Breast epithelium (tissue), 3 donors: Measurements from ENCODE around the gene FAM156B.

Experiments
- POLR2A ChIP-seq: fragments of 450-650 bp; IDR thresholded peaks from one replicate; pipeline ENCODE4 v1.6.1; 2016; ENCODE audit warnings: antibody characterized with exemption, mild to moderate bottlenecking, moderate library complexity
- TF ChIP-seq, protein P1 (sequence below), 3 donors: fragments of 450-650 bp; IDR thresholded peaks; one replicate each; pipeline ENCODE4 v1.5.1; 2016 to 2017; ENCODE audit warnings: antibody characterized with exemption in 3 of 3, mild to moderate bottlenecking in 3 of 3, moderate library complexity in 3 of 3

DNA sequence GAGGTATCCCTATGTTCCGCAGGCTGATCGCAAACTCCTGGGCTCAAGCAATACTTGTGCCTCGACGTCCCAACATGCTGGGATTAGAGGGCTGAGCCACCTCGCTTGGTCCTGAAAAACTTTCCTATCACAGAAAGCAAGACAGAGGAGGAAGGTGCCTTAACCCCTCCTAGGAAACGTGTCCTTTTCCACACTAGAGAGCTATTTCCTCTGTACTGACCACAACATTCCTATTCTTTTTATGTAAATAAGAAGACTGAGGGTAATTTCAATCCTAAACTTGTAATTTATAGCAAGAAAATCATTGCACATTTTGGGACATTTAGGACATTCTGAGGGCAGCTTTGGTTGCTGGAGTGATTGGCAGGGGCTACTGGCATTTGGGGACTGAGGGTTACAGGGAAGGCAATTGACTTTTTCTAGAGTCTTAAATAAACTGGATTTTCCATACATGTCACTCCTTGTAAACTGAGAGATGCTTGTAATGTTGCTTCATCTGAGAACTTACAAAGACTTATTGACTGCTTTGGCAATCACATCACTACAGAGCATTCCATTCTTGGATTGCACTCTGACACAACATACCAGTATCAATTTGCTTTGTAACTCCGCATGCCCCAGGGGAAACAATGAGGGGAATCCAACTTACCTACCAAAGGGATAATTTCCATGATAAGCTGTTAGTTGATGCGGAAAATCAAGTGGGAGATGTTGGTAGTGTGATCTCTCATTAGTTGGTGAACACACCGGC lies 44.8 kb upstream of the FAM156B start:
- TF ChIP-seq, protein P1, sequence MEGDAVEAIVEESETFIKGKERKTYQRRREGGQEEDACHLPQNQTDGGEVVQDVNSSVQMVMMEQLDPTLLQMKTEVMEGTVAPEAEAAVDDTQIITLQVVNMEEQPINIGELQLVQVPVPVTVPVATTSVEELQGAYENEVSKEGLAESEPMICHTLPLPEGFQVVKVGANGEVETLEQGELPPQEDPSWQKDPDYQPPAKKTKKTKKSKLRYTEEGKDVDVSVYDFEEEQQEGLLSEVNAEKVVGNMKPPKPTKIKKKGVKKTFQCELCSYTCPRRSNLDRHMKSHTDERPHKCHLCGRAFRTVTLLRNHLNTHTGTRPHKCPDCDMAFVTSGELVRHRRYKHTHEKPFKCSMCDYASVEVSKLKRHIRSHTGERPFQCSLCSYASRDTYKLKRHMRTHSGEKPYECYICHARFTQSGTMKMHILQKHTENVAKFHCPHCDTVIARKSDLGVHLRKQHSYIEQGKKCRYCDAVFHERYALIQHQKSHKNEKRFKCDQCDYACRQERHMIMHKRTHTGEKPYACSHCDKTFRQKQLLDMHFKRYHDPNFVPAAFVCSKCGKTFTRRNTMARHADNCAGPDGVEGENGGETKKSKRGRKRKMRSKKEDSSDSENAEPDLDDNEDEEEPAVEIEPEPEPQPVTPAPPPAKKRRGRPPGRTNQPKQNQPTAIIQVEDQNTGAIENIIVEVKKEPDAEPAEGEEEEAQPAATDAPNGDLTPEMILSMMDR (IDR thresholded peaks at IDR 0.05): no peak
- TF ChIP-seq POLR2A: no peak
